Brain microvascular endothelial cell (primary cell): ENCODE results near the gene B4GALT5.

Experiments used
- DNase-seq: peaks from one replicate; pipeline ENCODE4 v3.0.0-alpha.2; 2020
- H3K27ac ChIP-seq: fragments of 250-450 bp; sonication (Bioruptor Pico); 2 replicates; pipeline ENCODE4 v1.5.1; 2020; ENCODE audit warnings: mild to moderate bottlenecking, moderate library complexity
- H3K27me3 ChIP-seq: fragments of 250-450 bp; sonication (Bioruptor Pico); replicated peaks from 2 replicates; pipeline ENCODE4 v1.5.1; 2020; ENCODE audit warnings: mild to moderate bottlenecking
- H3K36me3 ChIP-seq: fragments of 250-450 bp; sonication (Bioruptor Pico); replicated peaks from 2 replicates; pipeline ENCODE4 v1.5.1; 2020; ENCODE audit warnings: mild to moderate bottlenecking
- H3K4me3 ChIP-seq: 2 replicates; pipeline ENCODE4 v1.5.1; 2011; ENCODE audit warnings: low read depth, mild to moderate bottlenecking, control low read depth, low read length, moderate library complexity
- CTCF ChIP-seq: IDR thresholded peaks from 2 replicates; pipeline ENCODE4 v1.5.1; 2011; ENCODE audit warnings: low read depth, mild to moderate bottlenecking, moderate library complexity, low read length, control low read depth, inconsistent platforms; ENCODE audit errors: missing control alignments
- in situ Hi-C: cut with HindIII; loops from 2 replicates; pipeline ENCODE4 v1.10.0; 2017; ENCODE audit warnings: low sequenced_read_pairs, low pct_ligation_motif_present

The B4GALT5 gene

GRCh38 chr20:49597825-49598395, 115.8 kb downstream of the B4GALT5 start:
- TF ChIP-seq CTCF: no peak
- H3K4me3 ChIP-seq: no peak overlapping the region
- in situ Hi-C loops: no loop called here
- no peak overlapping the region for H3K27ac ChIP-seq
- no peaks in the 10 kb centered on the region for H3K36me3 ChIP-seq
- no peak for DNase-seq
- H3K27me3 ChIP-seq: no peaks in the 10 kb centered on the region

GRCh38 chr20:49595811-49596561, 117.7 kb downstream of the B4GALT5 start:
- Histone ChIP-seq H3K4me3 (no peak overlapping the region), H3K36me3 (no peaks in the 10 kb centered on the region), H3K27ac (peak overlapping the region; percentile 50), H3K27me3 (no peaks in the 10 kb centered on the region)
- TF ChIP-seq CTCF: no peak
- in situ Hi-C loops: no loop called here
- peak; percentile 64 for DNase-seq

GRCh38 chr20:49595346-49595745, 118.3 kb downstream of the B4GALT5 start:
- Histone ChIP-seq H3K4me3 (no peak overlapping the region), H3K27ac (peak overlapping the region; percentile 59), H3K36me3 (no peaks in the 10 kb centered on the region), H3K27me3 (no peaks in the 10 kb centered on the region)
- DNase-seq: no peak
- no peak for TF ChIP-seq CTCF
- in situ Hi-C loops: no loop called here

- in situ Hi-C loops: no loop called here
- H3K27me3 ChIP-seq: no peaks in the 10 kb centered on the region
- no peak for DNase-seq
- TF ChIP-seq CTCF: no peak
- no peak overlapping the region for H3K4me3 ChIP-seq
- H3K27ac ChIP-seq: peak overlapping the region; percentile 59
- no peaks in the 10 kb centered on the region for H3K36me3 ChIP-seq
Measured at GRCh38 chr20:49594931-49595315, 118.8 kb downstream of the B4GALT5 start.

GRCh38 chr20:49594143-49594930, 119.3 kb downstream of the B4GALT5 start:
- peak; percentile 53 for DNase-seq
- peak overlapping the region; percentile 59 for H3K27ac ChIP-seq
- no peaks in the 10 kb centered on the region for H3K27me3 ChIP-seq
- no peak for TF ChIP-seq CTCF
- in situ Hi-C loops: no loop called here
- no peak overlapping the region for H3K4me3 ChIP-seq
- no peaks in the 10 kb centered on the region for H3K36me3 ChIP-seq
